KBM-7 (cell line): ENCODE measurements around the gene NBPF1.
"Not testable (repeated sequence)": the region's sequence is repeated elsewhere in the genome, so short reads cannot be mapped to it uniquely, and the experiment has no call there.

Source experiments
- DNase-seq: peaks from one replicate; pipeline ENCODE4 v3.0.0-alpha.2; 2015
- in situ Hi-C: fragments of 300-500 bp; cut with MboI; formaldehyde crosslinking; loops from 2 replicates; pipeline ENCODE4 v1.14.3; 2020; ENCODE audit warnings: low sequenced_read_pairs, low pct_unique_long_range_greater_than_20kb, mixed read lengths

NBPF1 gene

GRCh38 chr1:16610553-16610952 lies 2.8 kb downstream of the NBPF1 start:
- in situ Hi-C loops, DNase-seq: not testable (repeated sequence)

GRCh38 chr1:16609761-16610160 lies 3.6 kb downstream of the NBPF1 start:
- in situ Hi-C loops, DNase-seq: not testable (repeated sequence)

GRCh38 chr1:16608838-16609560 lies 4.4 kb downstream of the NBPF1 start:
- DNase-seq: no peak
- in situ Hi-C loops: no loop called here

GRCh38 chr1:16607853-16608815 lies 5.2 kb downstream of the NBPF1 start:
- in situ Hi-C loops, DNase-seq: not testable (repeated sequence)

GRCh38 chr1:16607433-16607851 lies 5.9 kb downstream of the NBPF1 start:
- in situ Hi-C loops: no loop called here
- no peak for DNase-seq

GRCh38 chr1:16606666-16607432 lies 6.5 kb downstream of the NBPF1 start:
- DNase-seq, in situ Hi-C loops: not testable (repeated sequence)

- DNase-seq: no peak
- in situ Hi-C loops: no loop called here
Observed at GRCh38 chr1:16605532-16606505, 7.5 kb downstream of the NBPF1 start.

- DNase-seq: no peak
- in situ Hi-C loops: no loop called here
Observed at GRCh38 chr1:16605213-16605525, 8.2 kb downstream of the NBPF1 start.

GRCh38 chr1:16604514-16605212 lies 8.7 kb downstream of the NBPF1 start:
- not testable (repeated sequence) for DNase-seq

GRCh38 chr1:16603623-16604022 lies 9.7 kb downstream of the NBPF1 start:
- in situ Hi-C loops: not testable (repeated sequence)

More at GRCh38 chr1:16604514-16605212, 8.7 kb downstream of the NBPF1 start:
- in situ Hi-C loops: not testable (repeated sequence)

GRCh38 chr1:16602336-16603011 lies 10.9 kb downstream of the NBPF1 start:
- in situ Hi-C loops, DNase-seq: not testable (repeated sequence)

More at GRCh38 chr1:16603623-16604022, 9.7 kb downstream of the NBPF1 start:
- not testable (repeated sequence) for DNase-seq

GRCh38 chr1:16600855-16601786 lies 12.2 kb downstream of the NBPF1 start:
- DNase-seq, in situ Hi-C loops: not testable (repeated sequence)

- DNase-seq, in situ Hi-C loops: not testable (repeated sequence)
Observed at GRCh38 chr1:16599326-16599725, 14.0 kb downstream of the NBPF1 start.

- in situ Hi-C loops, DNase-seq: not testable (repeated sequence)
Observed at GRCh38 chr1:16595216-16595615, 18.1 kb downstream of the NBPF1 start.

GRCh38 chr1:16591845-16592244 lies 21.5 kb downstream of the NBPF1 start:
- DNase-seq, in situ Hi-C loops: not testable (repeated sequence)

- in situ Hi-C loops, DNase-seq: not testable (repeated sequence)
Observed at GRCh38 chr1:16588081-16588480, 25.3 kb downstream of the NBPF1 start.
